AG04450 (cell line): ENCODE data around the gene KLRK1. TPM values are rescaled to one million over a fixed set of nuclear protein-coding genes. Genes with fewer than 3 reads are reported as not detected.

Experiments used
- CTCF ChIA-PET: fragments of 300-600, 350-600 bp; formaldehyde crosslinking; extraction: SDS; loops from one replicate; lab custom pipeline; 2022; ENCODE audit warnings: antibody characterized with exemption, inconsistent platforms; lab: Charles Lee
- POLR2A ChIA-PET: fragments of 350-600 bp; formaldehyde crosslinking; extraction: SDS; loops from one replicate; lab custom pipeline; 2021; ENCODE audit warnings: antibody characterized with exemption, inconsistent platforms; lab: Yijun Ruan, JAX
- DNase-seq: peaks from one replicate; pipeline ENCODE4 v3.0.0-alpha.2; 2011; ENCODE audit warnings: low read depth, low spot score
- H3K27ac ChIP-seq: one replicate; pipeline ENCODE4 v1.5.1; 2012; ENCODE audit warnings: low read depth, low read length, control low read depth
- H3K27me3 ChIP-seq: one replicate; pipeline ENCODE4 v1.6.0; 2012; ENCODE audit warnings: low read length; ENCODE audit not compliant: control insufficient read depth, insufficient read depth
- H3K4me3 ChIP-seq: 2 replicates; pipeline ENCODE4 v1.5.1; 2011; ENCODE audit warnings: mild to moderate bottlenecking, low read depth, low read length, control low read depth
- H3K9me3 ChIP-seq: 2 replicates; pipeline ENCODE4 v1.5.1; 2012; ENCODE audit warnings: low read length; ENCODE audit not compliant: control insufficient read depth, insufficient read depth
- CTCF ChIP-seq: IDR thresholded peaks from 2 replicates; pipeline ENCODE4 v1.5.1; 2011; ENCODE audit warnings: low read depth, low read length, control low read depth, inconsistent platforms
- polyA plus RNA-seq: library from polyadenylated mRNA; depleted of rRNA; stranded (reverse); fragments of >200 nt; gene quantifications from 2 replicates; pipeline ENCODE4 v1.2.3, GENCODE V29; 2011

KLRK1 gene
- polyA plus RNA-seq, 1 experiment, result not detected

DNA sequence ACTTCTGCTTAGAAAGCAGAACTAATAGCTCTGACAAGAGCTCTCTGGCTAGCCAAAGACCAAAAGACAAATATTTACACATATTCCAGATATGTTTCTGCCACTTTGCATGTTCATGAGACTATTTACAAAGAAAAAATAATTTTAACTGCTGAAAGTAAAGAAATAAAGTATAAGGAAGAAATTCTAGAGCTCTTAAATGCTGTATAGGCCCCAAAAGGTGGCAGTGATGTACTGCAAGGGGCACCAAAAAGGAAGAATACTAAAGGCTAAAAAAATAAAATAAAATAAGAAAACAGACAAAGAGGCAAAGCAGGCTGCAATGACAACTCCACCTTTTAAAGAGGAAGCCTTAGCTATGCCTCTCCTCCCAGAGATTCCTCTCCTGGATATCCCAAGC is 23.0 kb downstream of the KLRK1 start:
- POLR2A ChIA-PET, result no interaction called here
- no peak for DNase-seq
- peak; percentile 20; the same call in 1 of the 2 replicates for TF ChIP-seq CTCF
- peaks cover 5% of the 10 kb centered on the region for H3K9me3 ChIP-seq
- CTCF ChIA-PET, result interaction anchor here (0.9 to 2.1 kb wide), 16 partner anchors 9 to 383 kb away, joined by 3 to 11 read pairs (median 4); partner anchors contain the start of gene KLRC3
- no peak overlapping the region for H3K4me3 ChIP-seq
- H3K27me3 ChIP-seq, result no peaks in the 10 kb centered on the region
- no peak overlapping the region for H3K27ac ChIP-seq

GRCh38 chr12:10365696-10366405 is 24.0 kb downstream of the KLRK1 start:
- Histone ChIP-seq H3K4me3 (peak overlapping the region; percentile 72), H3K27me3 (no peaks in the 10 kb centered on the region), H3K9me3 (peaks cover 5% of the 10 kb centered on the region), H3K27ac (peak overlapping the region; percentile 80)
- ChIA-PET CTCF (interaction anchor here (1.2 to 2.1 kb wide), 14 partner anchors 8 to 615 kb away, joined by 3 to 11 read pairs (median 6); partner anchors contain the start of gene KLRC3), POLR2A (no interaction called here)
- no peak for DNase-seq
- peak; percentile 24 for TF ChIP-seq CTCF

GRCh38 chr12:10364815-10365622 is 24.8 kb downstream of the KLRK1 start:
- Histone ChIP-seq H3K9me3 (peaks cover 5% of the 10 kb centered on the region), H3K27ac (peak overlapping the region; percentile 80), H3K4me3 (peak overlapping the region; percentile 72), H3K27me3 (no peaks in the 10 kb centered on the region)
- POLR2A ChIA-PET, result interaction anchor here (0.5 to 1.0 kb wide), 4 partner anchors 20 to 153 kb away, joined by 3 to 7 read pairs (median 4); partner anchors contain the start of gene GABARAPL1
- peak; percentile 42 for DNase-seq
- no peak for TF ChIP-seq CTCF
- CTCF ChIA-PET, result interaction anchor here (1.3 to 2.1 kb wide), 5 partner anchors 26 to 615 kb away, joined by 3 to 8 read pairs (median 6); no protein-coding TSS in a partner anchor

DNA sequence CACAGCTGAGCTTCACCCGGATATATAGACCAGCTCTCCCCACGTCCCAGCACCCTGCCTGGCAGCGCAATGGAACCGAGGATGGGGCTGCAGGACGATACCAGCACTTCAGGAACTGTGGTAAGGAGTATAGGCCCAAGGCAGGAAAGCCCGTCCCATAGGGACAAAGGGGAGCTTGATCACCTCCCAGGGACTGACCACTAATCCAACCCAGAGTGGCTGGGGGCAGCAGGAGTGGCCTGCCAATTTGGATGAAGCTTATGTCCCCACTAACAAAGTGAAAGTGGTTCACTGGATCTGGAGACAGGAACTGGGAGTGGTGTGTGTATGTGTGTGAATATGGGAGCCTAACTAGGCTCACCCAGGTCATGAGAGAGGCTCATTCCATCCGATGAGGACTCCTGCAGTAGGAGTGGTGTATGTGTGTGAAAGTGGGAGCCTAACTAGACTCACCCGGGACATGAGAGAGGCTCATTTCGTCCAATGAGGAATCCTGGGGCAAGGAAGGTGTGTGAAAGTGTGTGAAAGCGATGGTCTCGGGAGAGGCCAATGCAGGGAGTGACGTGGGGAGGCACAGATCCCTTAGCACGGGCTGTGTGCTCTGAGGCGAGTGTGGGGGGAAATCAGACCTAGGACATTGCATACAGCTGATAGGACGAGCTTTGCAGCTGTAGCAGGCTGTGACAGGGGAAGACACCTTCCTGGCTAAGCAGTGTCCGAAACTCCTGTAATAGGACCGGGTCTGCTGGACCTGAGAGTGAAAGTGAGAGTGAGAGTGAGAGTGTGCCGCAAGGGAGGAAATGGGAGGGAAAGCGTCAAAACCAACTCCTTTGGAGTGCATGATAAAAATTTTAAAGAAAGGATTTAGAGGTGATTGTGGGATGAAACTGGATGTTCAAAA is 25.7 kb downstream of the KLRK1 start:
- TF ChIP-seq CTCF, result no peak
- H3K27me3 ChIP-seq, result no peaks in the 10 kb centered on the region
- H3K4me3 ChIP-seq, result peak overlapping the region; percentile 72
- ChIA-PET POLR2A (interaction anchor here (0.5 to 1.0 kb wide), 4 partner anchors 21 to 152 kb away, joined by 3 to 7 read pairs (median 4); partner anchors contain the start of gene GABARAPL1), CTCF (interaction anchor here (0.6 to 1.9 kb wide), 5 partner anchors 128 to 807 kb away, joined by 3 to 8 read pairs (median 4); no protein-coding TSS in a partner anchor)
- peak overlapping the region; percentile 80 for H3K27ac ChIP-seq
- H3K9me3 ChIP-seq, result peaks cover 5% of the 10 kb centered on the region
- DNase-seq, result no peak
